T47D (cell line): ENCODE measurements around the gene FRMD5.
"Not testable (repeated sequence)": the region's sequence is repeated elsewhere in the genome, so short reads cannot be mapped to it uniquely, and the experiment has no call there.

Experiments
- DNase-seq, 2 experiments: peaks; one replicate each; pipeline versions ENCODE4 v3.0.0 to v3.0.0-alpha.2; 2011 to 2012; ENCODE audit warnings: low read depth in 1 of 2, low spot score in 1 of 2
- JUND ChIP-seq: IDR thresholded peaks from 2 replicates; pipeline ENCODE4 v1.6.1; 2012; ENCODE audit warnings: low read depth
- in situ Hi-C: cut with HindIII; loops from 2 replicates; pipeline ENCODE4 v1.10.0; 2016; ENCODE audit warnings: low sequenced_read_pairs, low pct_unique_long_range_greater_than_20kb

Gene FRMD5

GRCh38 chr15:44034334-44034733 is 160.7 kb downstream of the FRMD5 start:
- TF ChIP-seq JUND: no peak
- DNase-seq: no peak
- in situ Hi-C loops: no loop called here

GRCh38 chr15:44033894-44034293 is 161.2 kb downstream of the FRMD5 start:
- in situ Hi-C loops: no loop called here
- DNase-seq: no peak
- no peak for TF ChIP-seq JUND

DNA sequence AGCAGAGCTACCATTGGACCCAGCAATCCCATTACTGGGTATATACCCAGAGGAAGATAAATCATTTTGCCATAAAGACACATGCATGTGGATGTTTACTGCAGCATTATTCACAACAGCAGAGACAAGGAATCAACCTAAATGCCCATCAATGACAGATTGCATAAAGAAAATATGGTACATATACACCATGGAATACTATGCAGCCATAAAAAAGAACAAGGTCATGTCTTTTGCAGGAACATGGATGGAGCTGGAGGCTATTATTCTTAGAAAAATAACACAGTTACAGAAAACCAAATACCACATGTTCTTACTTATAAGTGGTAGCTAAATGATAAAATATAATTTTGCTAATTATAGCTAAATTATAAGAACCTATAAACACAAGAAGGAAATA is 162.3 kb downstream of the FRMD5 start:
- DNase-seq, in situ Hi-C loops: not testable (repeated sequence)

- no peak for TF ChIP-seq JUND
- peak in 1 of 2 experiments; percentile 7 for DNase-seq
- in situ Hi-C loops: no loop called here
Observed at GRCh38 chr15:44029940-44030568, 165.0 kb downstream of the FRMD5 start.

DNA sequence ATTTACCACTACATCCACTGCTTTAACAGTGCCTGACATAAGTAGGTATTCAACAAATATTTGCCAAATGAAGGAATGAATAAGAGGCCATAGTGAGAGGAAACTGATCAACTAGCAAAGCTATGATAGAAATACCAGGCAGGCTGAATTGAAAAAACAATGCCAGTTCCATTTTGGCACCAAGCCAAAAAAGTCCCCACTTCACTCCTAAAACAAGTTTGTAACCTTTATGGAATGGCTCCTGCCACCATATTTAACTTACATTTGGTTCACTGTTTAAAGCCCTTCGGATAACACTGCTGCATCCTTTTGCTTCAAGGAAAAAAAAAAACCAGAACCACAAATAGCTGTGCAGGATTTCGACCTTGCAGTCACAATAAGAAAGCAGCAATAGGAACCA is 166.1 kb downstream of the FRMD5 start:
- DNase-seq: no peak
- in situ Hi-C loops: no loop called here
- no peak for TF ChIP-seq JUND

DNA sequence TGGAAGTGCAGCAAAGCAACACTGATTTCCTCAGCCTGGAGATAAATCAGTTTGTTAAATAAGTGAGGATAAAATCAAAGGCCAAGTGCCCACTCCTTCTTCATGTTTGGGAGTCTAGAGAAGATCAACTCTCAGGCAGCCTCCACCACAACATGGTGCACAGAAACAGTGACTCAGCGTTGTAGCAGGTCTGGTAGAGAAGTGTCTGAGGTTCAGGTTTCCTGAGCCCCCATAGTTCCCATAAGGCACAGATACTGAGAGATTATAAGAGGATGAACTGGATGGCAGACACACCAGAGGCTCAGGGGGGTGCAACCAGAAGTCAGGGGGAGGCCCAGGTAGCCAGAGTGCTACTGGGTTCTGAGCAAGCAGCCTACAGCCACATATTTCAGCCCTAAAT is 166.7 kb downstream of the FRMD5 start:
- no peak for TF ChIP-seq JUND
- in situ Hi-C loops: no loop called here
- DNase-seq: no peak

DNA sequence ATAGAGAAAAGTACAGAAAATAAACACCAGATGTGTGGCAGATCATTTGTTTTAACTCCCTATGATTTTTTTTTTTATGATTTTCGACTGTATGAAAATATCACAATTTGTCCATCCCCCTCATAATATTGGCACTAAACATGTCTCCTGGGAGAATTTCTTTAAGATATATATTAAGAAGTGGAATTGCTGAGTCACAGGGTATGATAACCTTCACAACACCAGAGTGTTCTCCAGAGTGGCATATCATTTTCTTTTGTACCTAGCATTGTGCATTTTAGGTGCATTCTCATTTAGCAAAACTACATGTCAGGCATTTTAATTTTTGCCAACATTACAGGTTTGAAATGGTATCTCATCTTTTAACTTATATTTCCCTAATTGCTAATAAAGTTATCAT is 170.9 kb downstream of the FRMD5 start:
- in situ Hi-C loops: no loop called here
- DNase-seq: no peak
- no peak for TF ChIP-seq JUND

GRCh38 chr15:44023176-44023575 is 171.9 kb downstream of the FRMD5 start:
- no peak for DNase-seq
- in situ Hi-C loops: no loop called here
- TF ChIP-seq JUND: no peak

DNA sequence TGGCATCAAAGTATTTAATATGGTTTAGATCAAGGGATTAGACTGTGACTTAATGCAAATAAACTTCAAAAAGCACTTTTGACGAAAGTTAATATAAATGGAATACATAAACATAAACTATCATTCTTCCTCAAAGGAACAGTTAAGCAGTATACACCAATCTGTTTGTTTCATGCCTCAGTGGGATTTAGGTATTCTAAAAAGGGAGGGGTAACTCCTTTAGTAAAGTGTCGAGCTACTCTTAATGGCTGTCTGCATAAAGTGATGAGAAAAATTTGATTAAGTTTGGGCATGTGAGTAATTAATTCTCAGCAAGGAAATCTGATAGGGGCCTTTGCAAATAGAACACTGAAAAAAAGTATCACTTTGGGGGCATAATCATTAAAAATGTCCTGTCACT is 176.9 kb downstream of the FRMD5 start:
- in situ Hi-C loops: no loop called here
- no peak for DNase-seq
- no peak for TF ChIP-seq JUND

DNA sequence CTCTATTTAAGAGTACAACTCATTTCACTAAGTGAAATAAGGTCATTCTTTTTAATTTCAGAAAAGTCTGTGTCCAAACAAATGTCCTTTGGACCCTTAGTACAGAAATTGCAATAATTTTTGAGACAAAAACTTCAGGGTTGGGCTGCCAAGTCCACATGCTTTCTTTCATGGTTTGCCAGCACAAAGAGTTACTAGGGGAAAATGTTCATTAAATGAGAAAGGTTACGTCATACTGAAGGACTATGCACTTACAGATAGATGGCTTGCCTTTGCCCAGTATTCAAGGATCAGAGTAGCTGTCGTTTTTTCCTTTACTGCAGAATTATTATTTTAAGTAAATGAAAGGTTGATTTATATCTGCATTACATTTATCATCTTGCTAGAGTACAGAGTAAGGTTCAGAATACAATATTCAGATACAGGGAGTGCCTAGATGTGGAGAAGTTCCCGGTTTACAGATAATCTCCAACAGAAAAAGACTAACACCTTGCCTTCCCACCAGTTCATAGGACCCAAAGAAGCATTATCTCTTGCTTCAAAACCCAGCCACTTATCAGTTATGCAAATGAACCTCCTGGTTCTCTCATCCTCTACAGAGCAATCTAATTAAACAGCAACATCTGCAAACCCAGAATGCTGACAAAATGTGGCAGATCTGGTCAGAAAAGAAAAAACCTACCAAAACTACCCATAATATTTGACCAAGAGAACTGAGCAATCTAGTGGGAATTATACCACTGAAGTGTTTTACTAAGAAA is 179.3 kb downstream of the FRMD5 start:
- DNase-seq: no peak
- no peak for TF ChIP-seq JUND
- in situ Hi-C loops: no loop called here

GRCh38 chr15:44011238-44011854 is 183.7 kb downstream of the FRMD5 start:
- TF ChIP-seq JUND: no peak
- in situ Hi-C loops: no loop called here
- DNase-seq: no peak

DNA sequence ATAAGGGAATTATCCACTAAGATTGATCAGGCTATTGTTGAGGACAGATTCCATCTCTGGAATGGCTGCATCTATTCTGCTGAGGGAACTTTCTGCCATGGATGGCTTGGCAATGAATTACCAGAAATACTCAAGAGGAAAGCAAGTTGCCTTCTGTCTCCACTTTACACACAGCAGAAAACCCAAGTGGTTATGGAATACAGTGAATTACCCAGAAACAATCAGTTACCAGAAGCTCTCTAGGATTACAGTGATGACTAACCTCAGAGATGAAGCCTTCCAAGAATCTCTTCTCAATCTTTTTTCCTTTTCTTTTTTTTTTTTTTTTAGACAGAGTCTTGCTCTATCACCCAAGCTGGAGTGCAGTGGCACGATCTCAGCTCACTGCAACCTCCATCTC is 185.0 kb downstream of the FRMD5 start:
- in situ Hi-C loops: no loop called here
- DNase-seq: no peak
- no peak for TF ChIP-seq JUND

GRCh38 chr15:44009038-44009437 is 186.0 kb downstream of the FRMD5 start:
- in situ Hi-C loops: no loop called here
- DNase-seq: no peak
- TF ChIP-seq JUND: no peak

DNA sequence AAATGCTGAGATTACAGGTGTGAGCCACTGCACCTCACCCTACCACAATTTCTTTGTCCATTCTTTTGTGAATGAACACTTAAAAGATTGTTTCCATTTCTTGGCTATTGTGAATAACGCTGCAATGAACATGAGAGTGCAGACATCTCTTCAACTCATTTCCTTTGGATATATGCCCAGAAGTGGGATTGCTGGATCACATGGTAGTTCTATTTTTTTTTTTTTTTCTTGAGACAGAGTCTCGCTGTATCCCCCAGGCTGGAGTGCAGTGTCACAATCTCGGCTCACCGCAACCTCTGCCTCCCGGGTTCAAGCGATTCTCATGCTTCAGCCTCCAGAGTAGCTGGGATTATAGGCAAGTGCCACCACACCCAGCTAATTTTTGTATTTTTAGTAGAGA is 194.8 kb downstream of the FRMD5 start:
- DNase-seq, in situ Hi-C loops: not testable (repeated sequence)
